HCT116 (cell line): ENCODE measurements around the gene PLD3. TPM values are rescaled to one million over a fixed set of nuclear protein-coding genes. Genes with fewer than 3 reads are reported as not detected.

Experiments
- microRNA-seq: library from miRNA; unstranded; fragments of <30 nt; microRNA quantifications from one replicate; pipeline ENCODE4, GENCODE V29; 2016; ENCODE audit warnings: borderline number of aligned reads
- total RNA-seq: library from RNA; stranded (reverse); gene quantifications from one replicate; pipeline ENCODE4 v1.2.1, GENCODE V29; 2021; ENCODE audit not compliant: unreplicated experiment

PLD3 gene
- total RNA-seq, 1 experiment from 2014 or later = 123 TPM

Small RNA genes lying within 50 kb of the gene (microRNA-seq; reads per million reads assigned to microRNA genes)
- gene MIR6796 = not detected

Other genes with a start within 250 kb of the PLD3 start
- gene MAP3K10, start 157.3 kb upstream of the PLD3 start, total RNA-seq = 17.3 TPM
- 1.7 TPM for gene TTC9B, start 130.3 kb upstream of the PLD3 start, total RNA-seq
- 9.8 TPM for gene CCNP, start 122.0 kb upstream of the PLD3 start, total RNA-seq
- 141 TPM for gene AKT2, start 63.4 kb upstream of the PLD3 start, total RNA-seq
- gene C19orf47, start 298 bp upstream of the PLD3 start, total RNA-seq = 18.0 TPM
- gene HIPK4, start 41.5 kb downstream of the PLD3 start, total RNA-seq = 0.74 TPM
- 4.8 TPM for gene PRX, start 64.7 kb downstream of the PLD3 start, total RNA-seq
- gene SERTAD1, start 77.3 kb downstream of the PLD3 start, total RNA-seq = 30.3 TPM
- gene SERTAD3, start 95.6 kb downstream of the PLD3 start, total RNA-seq = 32.4 TPM
- 113 TPM for gene BLVRB, start 117.0 kb downstream of the PLD3 start, total RNA-seq
- 4.6 TPM for gene SPTBN4, start 118.3 kb downstream of the PLD3 start, total RNA-seq
- 97.4 TPM for gene SHKBP1, start 228.2 kb downstream of the PLD3 start, total RNA-seq